IPS DF 4.7 (cell line): ENCODE results near the gene SETD1B.

Source experiments
- DNase-seq: peaks from one replicate; pipeline ENCODE4 v3.0.0-alpha.2; 2013; ENCODE audit warnings: low spot score; ENCODE audit errors: extremely low read depth

SETD1B gene

DNA sequence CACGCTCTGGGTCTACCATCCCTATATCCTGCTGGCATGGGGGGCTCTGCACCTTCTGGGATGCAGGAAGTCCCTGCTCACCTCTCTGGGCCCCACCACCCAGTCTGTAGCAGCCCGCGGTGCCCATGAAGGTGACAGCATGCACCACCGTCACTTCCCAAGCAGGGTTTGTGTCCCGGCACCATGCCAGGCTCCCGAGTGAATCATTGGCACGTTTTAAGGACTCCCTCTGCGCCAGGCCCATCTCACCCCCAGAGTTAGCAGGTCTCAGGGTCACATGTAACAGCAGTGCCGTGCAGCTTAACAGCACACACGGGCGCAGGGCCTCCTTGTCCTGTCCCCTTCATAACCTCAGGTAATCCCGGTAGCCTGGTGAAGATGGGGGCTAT is 19.9 kb downstream of the SETD1B start:
- DNase-seq = no peak

DNA sequence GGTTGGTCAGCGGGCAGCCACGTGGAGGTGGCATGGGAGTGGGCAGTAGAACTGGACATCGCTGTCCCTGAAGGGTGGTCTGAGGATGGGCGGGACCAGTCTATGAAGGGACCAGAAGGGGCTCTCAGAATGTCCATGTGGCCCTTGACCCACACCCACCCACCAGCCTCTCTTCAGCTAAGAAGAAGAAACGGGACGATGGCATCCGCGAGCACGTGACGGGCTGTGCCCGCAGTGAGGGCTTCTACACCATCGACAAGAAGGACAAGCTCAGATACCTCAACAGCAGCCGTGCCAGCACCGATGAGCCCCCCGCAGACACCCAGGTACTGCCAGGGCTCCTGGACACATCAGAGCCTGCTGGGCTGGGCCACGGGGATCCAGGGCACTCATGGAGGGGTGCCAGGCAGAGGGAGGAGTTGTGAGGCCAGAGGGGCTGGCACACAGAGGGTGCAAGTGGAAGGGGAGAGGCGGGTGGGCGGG is 21.3 kb downstream of the SETD1B start:
- DNase-seq = no peak

DNA sequence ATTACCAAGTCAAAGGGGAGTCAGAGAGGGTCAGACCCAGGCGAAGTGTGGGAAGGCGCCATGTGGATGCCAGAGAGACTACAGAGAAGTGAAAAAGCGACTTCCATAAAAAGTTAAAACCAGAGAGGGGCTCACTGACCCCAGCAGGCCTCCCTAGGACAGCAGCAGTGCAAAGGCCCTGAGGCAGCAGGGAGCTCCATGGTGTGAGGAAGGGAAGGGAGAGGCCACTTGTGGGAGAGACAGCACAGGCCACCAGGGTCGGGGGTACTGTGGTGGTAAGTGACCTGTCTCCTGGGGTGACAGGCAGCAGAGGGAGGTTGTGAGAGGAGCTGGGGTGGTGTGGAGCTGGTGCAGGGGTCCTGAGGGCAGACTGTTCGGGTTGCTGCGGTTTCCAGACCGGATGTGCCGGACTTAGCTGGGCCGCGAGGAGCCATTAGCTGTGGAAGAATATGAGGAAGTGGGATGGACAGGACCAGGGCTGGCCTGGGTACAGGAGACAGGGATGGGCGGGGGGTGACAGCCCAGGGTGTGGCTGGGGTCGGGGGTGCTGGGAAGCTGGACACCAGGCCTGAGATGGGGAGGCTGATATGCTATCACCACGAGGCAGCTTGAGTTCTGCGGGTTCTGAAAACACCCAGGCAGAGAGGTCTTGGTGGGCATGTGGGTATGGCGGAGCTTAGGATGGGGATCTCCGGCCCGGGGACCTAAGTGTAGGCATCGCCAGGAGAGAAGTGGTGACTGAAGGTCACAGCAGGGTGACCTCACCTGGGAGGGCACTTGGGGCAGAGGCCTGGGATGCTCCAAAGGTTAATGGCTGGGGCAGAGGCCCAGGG is 22.7 kb downstream of the SETD1B start:
- DNase-seq = no peak

- no peak for DNase-seq
These were observed 23.7 kb downstream of the SETD1B start for GRCh38 chr12:121827351-121828099.

DNA sequence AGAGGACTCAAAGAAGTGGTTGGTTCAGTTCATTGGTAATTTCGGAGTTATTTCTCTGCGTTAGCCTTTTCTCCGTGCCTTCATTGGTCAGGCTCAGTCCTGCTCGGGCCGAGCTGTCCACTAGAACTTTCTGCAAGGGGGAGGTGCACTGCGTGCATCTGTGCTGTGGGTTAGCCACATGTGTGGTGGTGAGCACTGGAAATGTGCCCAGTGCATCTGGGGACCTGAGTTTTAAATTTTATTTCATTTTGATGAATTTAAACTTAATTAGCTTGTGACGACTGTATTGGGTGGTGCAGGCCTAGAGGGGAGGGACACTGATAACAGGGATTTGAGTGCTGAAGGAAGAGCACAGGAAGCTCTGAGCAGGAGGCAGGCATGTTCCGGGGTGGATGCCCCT is 24.5 kb downstream of the SETD1B start:
- DNase-seq = no peak

- DNase-seq = no peak
These were observed 25.0 kb downstream of the SETD1B start for GRCh38 chr12:121828826-121829225.

- DNase-seq = no peak
These were observed 25.6 kb downstream of the SETD1B start for GRCh38 chr12:121829250-121829918.

GRCh38 chr12:121830134-121830533 is 26.3 kb downstream of the SETD1B start:
- DNase-seq = no peak

GRCh38 chr12:121830588-121831265 is 26.9 kb downstream of the SETD1B start:
- no peak for DNase-seq

GRCh38 chr12:121831571-121832245 is 27.9 kb downstream of the SETD1B start:
- no peak for DNase-seq

GRCh38 chr12:121837680-121838079 is 33.9 kb downstream of the SETD1B start:
- no peak for DNase-seq

DNA sequence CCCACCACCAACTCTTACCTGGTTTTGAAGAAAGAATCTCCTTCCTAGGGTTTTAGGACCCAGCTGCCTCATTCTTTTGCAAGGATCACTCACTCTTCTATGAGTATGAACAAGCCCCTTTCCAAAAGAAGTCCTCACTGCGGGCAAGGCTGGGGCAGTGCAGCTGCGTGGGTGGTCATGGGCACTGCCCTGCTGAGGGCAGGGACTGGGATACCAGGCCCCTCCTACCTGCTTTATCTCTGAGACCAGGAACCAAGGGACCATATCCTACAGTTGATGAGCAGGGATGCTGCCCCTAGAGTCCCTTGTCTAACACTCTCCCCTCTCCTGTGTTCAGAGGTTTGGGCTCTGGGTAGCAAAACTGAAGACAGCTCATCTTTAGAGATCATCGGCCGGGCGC is 34.3 kb downstream of the SETD1B start:
- DNase-seq = no peak

DNA sequence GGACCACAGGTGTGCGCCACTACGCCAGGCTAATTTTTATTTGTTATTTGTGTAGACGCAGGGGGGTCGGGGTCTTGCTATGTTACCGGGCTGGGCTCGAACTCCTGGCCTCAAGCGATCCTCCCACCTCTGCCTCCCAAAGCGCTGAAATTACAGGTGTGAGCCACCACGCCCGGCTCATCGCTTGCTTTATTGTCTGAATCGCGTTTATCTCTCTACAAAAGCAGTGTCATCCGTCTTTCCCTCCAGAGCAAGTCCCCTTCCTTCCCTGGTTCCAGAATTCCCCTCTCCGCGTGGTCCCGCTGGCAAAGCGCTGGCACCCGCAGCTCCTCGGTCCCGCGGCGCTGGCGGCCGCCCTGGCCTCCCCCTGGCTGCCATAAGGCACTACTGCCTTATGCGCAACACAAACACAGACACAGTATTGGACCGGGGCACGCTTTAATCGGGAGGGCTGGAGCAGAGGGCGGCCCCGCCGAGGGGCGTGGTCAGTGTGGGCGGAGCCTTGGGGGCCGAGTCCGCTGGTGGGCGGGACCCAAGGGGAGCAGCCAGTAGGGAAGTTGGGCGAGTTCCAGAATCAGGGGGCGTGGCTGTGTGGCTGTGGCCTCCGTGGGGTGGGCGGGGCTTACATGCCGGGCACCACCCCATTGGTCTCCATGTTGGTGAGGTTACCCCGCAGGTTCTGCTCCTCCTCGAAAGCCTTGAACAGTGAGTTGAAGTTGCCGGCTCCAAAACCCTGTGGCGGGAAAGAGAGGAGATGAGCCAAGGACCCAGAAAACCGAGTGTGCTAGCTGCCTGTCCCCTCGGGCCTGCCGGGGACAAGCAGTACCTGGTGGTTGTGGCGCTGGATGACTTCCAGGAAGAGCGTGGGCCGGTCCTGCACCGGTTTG is 35.5 kb downstream of the SETD1B start:
- DNase-seq = peak; percentile 91

- DNase-seq = no peak
These were observed 36.4 kb downstream of the SETD1B start for GRCh38 chr12:121839993-121840761.

DNA sequence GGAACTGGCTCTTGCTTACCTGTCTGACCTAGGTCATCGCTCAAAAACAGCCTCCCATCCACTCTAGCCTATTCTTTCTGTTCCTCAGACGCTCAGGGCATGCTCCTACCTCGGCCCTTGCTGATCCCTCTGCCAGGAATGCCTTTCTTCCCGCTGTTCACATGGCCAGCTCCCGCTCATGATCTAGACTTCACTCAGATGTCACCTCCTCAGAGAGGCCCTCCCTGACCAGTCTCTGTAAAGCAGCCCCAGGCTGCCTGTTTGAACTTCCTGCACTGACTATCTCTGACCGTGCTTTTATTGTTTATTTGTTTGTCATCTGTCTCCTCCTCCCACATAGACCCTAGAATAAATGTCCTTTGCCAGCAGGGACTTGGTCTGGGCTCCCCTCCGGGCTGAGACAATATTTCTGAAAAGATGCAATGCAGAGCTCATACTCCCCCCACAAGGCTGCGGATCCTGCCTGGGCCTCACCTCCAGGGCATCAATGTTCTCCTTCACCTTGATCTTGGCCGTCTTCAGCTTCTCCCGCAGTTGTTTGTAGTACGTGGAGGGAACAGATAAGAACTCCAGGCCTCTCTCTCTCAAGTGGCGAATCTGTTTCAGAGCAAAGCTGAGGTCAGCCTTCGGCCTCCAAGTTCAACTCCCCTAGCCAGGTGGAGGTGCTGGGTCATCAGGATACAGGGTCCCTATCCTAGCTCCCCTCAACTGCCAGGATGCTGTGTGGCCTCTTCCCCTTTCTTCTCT is 39.6 kb downstream of the SETD1B start:
- no peak for DNase-seq

- no peak for DNase-seq
These were observed 41.9 kb downstream of the SETD1B start for GRCh38 chr12:121845701-121846100.

GRCh38 chr12:121849211-121849610 is 45.4 kb downstream of the SETD1B start:
- DNase-seq = no peak

GRCh38 chr12:121849665-121850064 is 45.9 kb downstream of the SETD1B start:
- DNase-seq = no peak
